GM19324 (cell line): ENCODE measurements around the gene CLGN.
"Not testable (repeated sequence)": the region's sequence is repeated elsewhere in the genome, so short reads cannot be mapped to it uniquely, and the experiment has no call there.

Source experiments
- ATAC-seq: cut with Tn5 transposase; IDR thresholded peaks from one replicate; pipeline ENCODE4 v1.9.1; 2021; ENCODE audit warnings: mild to moderate bottlenecking, moderate library complexity; ENCODE audit not compliant: unreplicated experiment, low FRiP score

CLGN gene, protein sequence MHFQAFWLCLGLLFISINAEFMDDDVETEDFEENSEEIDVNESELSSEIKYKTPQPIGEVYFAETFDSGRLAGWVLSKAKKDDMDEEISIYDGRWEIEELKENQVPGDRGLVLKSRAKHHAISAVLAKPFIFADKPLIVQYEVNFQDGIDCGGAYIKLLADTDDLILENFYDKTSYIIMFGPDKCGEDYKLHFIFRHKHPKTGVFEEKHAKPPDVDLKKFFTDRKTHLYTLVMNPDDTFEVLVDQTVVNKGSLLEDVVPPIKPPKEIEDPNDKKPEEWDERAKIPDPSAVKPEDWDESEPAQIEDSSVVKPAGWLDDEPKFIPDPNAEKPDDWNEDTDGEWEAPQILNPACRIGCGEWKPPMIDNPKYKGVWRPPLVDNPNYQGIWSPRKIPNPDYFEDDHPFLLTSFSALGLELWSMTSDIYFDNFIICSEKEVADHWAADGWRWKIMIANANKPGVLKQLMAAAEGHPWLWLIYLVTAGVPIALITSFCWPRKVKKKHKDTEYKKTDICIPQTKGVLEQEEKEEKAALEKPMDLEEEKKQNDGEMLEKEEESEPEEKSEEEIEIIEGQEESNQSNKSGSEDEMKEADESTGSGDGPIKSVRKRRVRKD

GRCh38 chr4:140427106-140427918 is at the start of gene CLGN:
TSS of gene CLGN (minus strand) at chr4:140427648. CDS start at chr4:140413078, 14,570 bp downstream.
- ATAC-seq: peak; percentile 88

- ATAC-seq: no peak
Measured at GRCh38 chr4:140472156-140472555, 44.7 kb upstream of the CLGN start.

DNA sequence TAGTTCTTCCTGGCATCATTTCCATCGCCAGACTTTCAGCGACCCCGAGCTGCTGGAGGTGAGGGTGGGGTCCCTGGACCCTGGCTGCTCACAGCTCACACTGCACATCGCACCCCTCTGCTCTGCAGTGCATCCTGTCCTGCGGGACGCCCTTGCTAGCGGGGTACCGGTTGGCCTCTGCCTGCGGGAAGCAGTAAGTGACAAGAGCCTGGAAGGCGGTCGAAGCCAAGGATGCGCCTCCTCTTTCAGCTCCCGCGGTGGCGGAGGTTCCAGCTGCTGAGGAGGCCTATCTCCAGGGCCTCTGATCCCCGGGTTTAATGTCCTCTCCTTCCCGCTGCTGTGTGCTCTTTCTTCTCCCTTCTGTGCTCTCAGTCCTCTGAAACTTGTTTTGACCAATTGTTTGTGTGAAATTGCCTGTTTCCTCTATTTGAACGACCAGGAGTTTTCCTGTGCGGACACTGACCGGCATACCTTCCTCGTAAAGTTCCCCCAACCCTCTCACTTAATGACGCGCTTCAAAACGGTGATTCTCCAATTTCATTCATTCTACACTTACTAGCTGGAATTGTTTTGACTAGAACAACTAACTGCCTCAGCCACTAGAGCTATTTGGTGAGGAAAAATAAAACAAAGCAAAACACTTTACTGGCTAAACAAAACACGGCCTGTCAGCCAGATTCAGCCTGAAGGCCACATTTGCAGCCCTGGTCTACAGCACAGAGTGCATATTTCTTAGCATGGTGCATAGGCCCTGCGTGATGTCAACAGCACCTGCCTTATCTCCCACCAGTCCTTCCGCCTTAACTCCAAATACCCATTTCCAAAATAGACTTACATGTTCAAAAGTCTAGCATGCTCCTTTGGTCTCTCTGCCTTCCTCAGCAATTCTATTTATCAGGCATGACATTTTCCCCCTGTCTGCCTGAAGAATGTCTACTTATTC is 42.6 kb upstream of the CLGN start:
- no peak for ATAC-seq

DNA sequence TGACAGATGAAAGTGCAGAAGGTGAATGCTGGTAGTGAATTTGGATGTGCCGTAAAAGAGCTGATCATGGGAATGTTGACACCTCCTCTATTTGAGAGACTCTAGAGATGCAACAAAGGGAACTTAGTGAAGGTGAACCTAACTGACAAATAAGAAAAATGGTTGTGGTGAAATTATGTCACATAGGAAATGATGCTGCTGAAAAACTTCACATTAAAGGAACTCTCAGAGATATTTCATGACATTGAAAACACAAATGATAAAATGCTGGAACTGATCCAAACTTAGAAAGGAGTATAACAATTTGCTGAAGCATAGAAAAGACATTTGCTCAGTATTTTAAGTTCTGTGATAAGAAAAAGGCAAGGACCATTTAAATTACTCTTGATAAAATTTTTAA is 38.7 kb upstream of the CLGN start:
- no peak for ATAC-seq

DNA sequence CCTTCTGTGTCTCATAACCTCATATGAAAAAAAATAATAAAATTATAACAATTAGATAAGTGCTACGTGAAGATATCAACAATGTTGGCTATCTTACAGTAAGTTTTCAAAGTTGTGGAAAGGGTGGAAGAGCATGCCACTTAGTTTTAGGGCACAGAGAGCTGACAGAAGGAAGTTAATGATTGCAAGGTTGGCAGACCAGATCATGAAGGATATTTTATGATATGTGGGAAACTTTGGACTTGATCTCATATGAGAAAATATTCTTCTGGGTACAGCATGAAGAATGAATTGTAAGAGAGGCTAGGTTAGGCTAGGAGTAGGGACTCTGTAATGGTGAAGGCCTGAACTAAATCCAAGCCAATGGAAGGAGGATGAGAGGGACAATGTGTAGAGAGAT is 36.2 kb upstream of the CLGN start:
- no peak for ATAC-seq

- ATAC-seq: no peak
Measured at GRCh38 chr4:140463182-140463581, 35.7 kb upstream of the CLGN start.

GRCh38 chr4:140450352-140450751 is 22.9 kb upstream of the CLGN start:
- ATAC-seq: no peak

DNA sequence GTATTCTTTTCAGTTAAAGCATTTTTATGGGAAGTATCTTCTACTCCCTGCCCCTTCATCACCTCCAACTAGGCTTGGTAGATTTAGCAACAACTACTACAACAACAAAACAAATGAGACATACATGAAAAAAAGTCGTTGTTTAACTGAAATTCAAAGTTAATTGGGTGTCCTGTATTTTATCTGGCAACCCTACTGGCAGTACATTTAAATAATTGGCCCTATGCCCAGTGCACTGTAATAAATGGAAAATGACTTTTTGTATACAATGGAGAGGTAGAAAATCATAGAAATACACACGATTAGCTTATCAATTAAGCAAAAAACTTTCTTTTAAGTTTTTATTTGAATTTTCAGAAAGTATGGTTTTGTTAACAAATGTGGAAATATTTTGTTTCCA is 21.4 kb upstream of the CLGN start:
- no peak for ATAC-seq

DNA sequence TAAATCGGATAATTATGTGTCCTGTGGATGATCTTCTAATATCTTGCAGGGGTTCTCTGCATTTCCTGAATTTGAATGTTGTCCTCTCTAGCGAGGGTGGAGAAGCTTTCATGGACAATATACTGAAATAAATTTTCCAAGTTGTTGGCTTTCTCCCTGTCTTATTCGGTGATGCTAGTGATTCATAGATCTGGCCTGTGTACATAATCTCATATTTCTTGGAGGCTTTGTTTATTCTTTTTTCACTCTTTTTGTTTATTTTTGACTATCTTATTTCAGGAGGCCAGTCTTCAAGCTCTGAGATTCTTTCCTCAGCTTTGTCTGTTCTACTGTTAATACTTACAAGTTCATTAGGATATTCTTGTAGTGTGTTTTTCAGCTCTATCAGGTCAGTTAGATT is 20.7 kb upstream of the CLGN start:
- no peak for ATAC-seq

DNA sequence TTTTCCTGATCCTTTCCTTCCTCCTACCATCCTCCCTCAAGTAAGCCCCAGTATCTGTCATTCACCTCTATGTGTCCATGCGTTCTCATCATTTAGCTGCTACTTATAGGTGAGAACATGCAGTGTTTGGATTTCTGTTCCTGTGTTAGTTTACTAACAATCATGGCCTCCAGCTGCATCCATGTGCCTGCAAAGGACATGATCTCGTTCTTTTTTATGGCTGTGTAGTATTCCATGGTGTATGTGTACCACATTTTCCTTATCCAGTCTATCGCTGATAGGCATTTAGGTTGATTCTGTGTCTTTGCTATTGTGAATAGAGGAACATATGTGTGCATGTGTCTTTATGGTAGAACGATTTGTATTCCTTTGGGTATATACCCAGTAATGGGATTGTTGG is 16.9 kb upstream of the CLGN start:
- not testable (repeated sequence) for ATAC-seq

DNA sequence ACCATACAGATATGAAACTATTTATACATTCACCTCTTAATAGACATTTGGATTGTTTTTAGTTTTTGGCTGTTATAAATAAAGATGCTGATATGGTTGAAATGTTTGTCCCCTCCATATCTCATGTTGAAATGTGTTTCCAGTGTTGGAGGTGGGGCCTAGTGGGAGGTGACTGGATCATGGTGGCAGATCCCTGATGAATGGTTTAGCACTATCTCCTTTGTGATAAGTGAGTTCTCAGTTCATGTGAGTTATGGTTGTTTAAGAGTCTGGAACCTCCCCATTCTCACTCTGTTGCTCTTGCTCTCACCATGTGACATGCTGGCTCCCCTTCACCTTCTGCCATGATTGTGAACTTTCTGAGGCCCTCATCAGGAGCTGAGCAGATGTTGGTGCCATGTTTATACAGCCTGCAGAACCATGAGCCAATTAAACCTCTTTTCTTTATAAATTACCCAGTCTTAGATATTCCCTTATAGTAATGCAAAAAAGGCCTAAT is 12.2 kb upstream of the CLGN start:
- ATAC-seq: no peak

DNA sequence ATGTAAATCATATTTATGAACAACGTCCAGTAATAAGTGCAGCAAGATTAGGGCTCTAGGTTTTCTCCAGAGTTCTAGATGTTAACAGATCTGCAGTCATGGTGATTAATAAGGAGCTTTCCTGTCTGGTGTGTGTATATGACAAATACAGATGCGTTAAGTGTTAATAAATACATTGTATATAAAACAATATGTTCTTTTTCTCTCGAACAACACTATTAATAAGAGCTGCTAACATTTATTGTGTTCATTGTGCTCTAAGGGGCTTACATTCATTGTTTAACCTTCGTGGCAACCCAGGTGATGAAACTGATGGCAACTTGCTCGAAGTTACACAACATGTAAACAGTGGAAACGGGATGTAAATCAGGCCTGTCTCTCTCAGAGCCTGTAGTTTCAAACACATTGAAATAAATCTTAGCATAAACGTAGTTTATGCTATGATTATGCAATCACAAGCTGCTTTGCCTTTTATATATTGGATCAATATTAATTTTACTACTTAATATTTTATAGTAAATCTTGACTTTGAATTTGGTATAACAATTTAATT is 547 bp upstream of the CLGN start:
- no peak for ATAC-seq

GRCh38 chr4:140426610-140427105 is 790 bp downstream of the CLGN start:
- peak; percentile 12 for ATAC-seq

DNA sequence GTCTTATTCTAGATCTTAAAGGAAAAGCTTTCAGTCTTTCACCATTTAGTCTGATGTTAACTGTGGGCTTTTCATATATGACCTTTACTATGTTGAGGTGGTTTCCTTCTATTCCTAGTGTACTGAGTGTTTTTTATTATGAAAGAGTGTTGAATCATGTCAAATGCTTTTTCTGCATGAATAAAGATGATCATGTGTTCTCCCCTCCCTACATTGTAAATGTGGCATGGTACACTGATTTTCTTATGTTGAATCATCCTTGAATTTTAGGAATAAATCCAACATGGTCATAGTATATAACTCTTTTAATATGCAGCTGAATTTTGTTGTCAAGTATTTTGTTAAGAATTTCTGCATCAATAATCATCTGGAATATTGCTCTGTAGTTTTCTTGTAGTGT is 4.3 kb downstream of the CLGN start:
- ATAC-seq: no peak

GRCh38 chr4:140413130-140413969 is 14.1 kb downstream of the CLGN start:
- ATAC-seq: not testable (repeated sequence)

DNA sequence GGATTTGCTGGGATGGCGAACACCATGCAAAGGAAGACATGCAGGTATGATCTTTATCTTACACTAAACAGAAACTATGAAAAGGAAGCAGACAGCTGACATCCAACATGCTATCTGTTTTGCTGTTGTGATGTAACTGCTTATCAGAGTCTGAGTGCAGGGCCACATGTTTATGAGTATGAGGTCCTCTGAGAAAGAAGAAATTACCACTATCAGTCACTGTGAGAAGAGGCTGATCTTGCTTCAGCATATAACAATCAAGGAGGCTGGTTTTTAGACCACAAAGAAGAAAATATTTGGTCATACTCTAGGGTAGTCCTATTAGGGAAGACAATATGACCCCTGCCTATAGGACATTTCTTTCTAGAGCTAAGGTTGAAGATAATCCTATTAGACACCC is 18.5 kb downstream of the CLGN start:
- no peak for ATAC-seq

GRCh38 chr4:140406292-140406691 is 21.2 kb downstream of the CLGN start:
- ATAC-seq: no peak

DNA sequence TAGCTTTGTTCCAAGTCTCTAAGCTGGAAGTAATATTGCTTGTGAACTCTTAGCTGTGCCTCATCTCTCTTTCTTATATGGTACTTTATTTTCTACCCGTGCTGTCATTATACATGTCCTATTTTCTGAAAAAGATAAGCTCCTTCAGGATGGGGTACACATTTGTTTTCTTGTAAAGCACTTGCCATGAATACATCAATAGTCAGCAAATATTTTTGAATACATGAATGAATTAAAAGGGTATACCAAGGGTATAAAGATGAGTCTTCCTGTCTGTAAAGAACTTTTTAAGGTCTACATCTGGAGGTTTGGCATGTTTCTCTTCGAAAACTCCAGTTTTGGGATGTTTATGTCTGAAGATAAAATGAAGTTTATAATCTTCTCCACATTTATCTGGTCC is 27.3 kb downstream of the CLGN start:
- no peak for ATAC-seq

DNA sequence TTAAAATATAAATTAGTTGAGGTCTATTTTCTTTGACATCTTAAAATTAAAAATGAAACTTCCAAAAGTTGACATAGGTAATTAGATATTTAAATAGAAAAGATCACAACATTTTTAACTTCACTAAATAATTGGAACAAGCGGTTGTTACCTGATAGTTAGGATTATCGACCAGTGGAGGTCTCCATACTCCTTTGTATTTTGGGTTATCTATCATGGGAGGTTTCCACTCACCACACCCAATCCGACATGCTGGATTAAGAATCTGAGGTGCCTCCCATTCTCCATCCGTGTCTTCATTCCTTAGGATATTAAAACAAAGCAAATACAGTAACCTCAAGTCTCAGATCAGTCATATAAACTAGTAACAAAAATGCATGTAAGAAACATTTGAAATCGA is 31.8 kb downstream of the CLGN start:
- ATAC-seq: no peak
